Stomach (tissue), 9 donors: ENCODE data around the gene KIAA1217. TPM values are rescaled to one million over a fixed set of nuclear protein-coding genes. Genes with fewer than 3 reads are reported as not detected.

Experiments
- DNase-seq, 2 donors: peaks; one replicate each; pipeline versions ENCODE4 v3.0.0 to v3.0.0-alpha.2; 2013 to 2019
- H3K27ac ChIP-seq, 5 donors: fragments of 200-600 bp in 4 of 5; sonication (generic) in 4 of 5; one replicate each; pipeline ENCODE4 v1.5.1; 2013 to 2019; ENCODE audit warnings: mild to moderate bottlenecking in 1 of 5, moderate library complexity in 1 of 5
- H3K27me3 ChIP-seq, 3 donors: fragments of 200-600 bp; sonication (generic); one replicate each; pipeline ENCODE4 v1.5.1; 2017 to 2019; ENCODE audit warnings: mixed run types in 1 of 3
- H3K36me3 ChIP-seq, 4 donors: fragments of 200-600 bp; sonication (generic); 1 replicate in 3 of 4; 2 replicates in 1 of 4; pipeline ENCODE4 v1.5.1; 2016 to 2019
- H3K4me1 ChIP-seq, 4 donors: fragments of 200-600 bp; sonication (generic); one replicate each; pipeline ENCODE4 v1.5.1; 2016 to 2019
- H3K4me3 ChIP-seq, 4 donors: fragments of 200-600 bp; sonication (generic) in 3 of 4; one replicate each; pipeline ENCODE4 v1.5.1; 2016 to 2019; ENCODE audit warnings: mild to moderate bottlenecking in 1 of 4
- H3K9me3 ChIP-seq, 4 donors: fragments of 200-600 bp; sonication (generic); one replicate each; pipeline ENCODE4 v1.5.1; 2016 to 2019
- EP300 ChIP-seq: sonication (generic); formaldehyde crosslinking; IDR thresholded peaks from one replicate; pipeline ENCODE4 v1.6.1; 2017; ENCODE audit warnings: antibody characterized with exemption
- POLR2A ChIP-seq, 4 donors: fragments of 450-650 bp; IDR thresholded peaks; one replicate each; pipeline ENCODE4 v1.6.1; 2016; ENCODE audit warnings: antibody characterized with exemption in 4 of 4, control low read depth in 2 of 4, mild to moderate bottlenecking in 1 of 4, moderate library complexity in 1 of 4
- POLR2AphosphoS5 ChIP-seq, 3 donors: sonication (generic); formaldehyde crosslinking; IDR thresholded peaks; one replicate each; pipeline ENCODE4 v1.6.1; 2016; ENCODE audit warnings: antibody characterized with exemption in 3 of 3
- WGBS, 5 donors: extraction: QIAGEN DNeasy Blood & Tissue Kit in 3 of 5; methylation state at CpG; one replicate each; pipeline versions ENCODE4 v1.1.5 to v1.1.7; 2013 to 2018; 5-methylcytosine and 5-hydroxymethylcytosine counted together
- intact Hi-C: fragments of 100-400 bp; cut with DNase I; formaldehyde crosslinking; loops from one replicate; pipeline ENCODE4 v1.15.1; 2023; ENCODE audit warnings: low total_unique reads
- polyA plus RNA-seq, 3 donors: library from polyadenylated mRNA; stranded (reverse); fragments of 200-250 nt; gene quantifications; one replicate each; pipeline ENCODE4 v1.2.3, GENCODE V29; 2013
- total RNA-seq, 5 donors: library from RNA; depleted of rRNA; stranded (reverse); fragments of >200 nt; gene quantifications; one replicate each; pipeline versions ENCODE4 v1.1.0 to v1.2.3, GENCODE V29; 2014 to 2016
- TF ChIP-seq, protein P1 (sequence below), 7 experiments: fragments of 450-650 bp in 4 of 7; fragments of 200-600 bp in 3 of 7; sonication (generic) in 3 of 7; IDR thresholded peaks; one replicate each; pipeline ENCODE4 v1.5.1; 2016 to 2019; ENCODE audit warnings: antibody characterized with exemption in 7 of 7, control low read depth in 2 of 7, mild to moderate bottlenecking in 1 of 7
- donor health status: healthy with polysubstance abuse.
- donor health status: Bipolar disorder and iron deficiency.
- donor health status: healthy.

Gene KIAA1217
- total and polyA plus RNA-seq, 8 donors, result 6.2 to 112 (median 24.6) TPM

- intact Hi-C loops, result no loop called here
- no peak for DNase-seq
- TF ChIP-seq POLR2A (IDR thresholded peaks at IDR 0.05), result no peak
- no peak for TF ChIP-seq POLR2AphosphoS5 (IDR thresholded peaks at IDR 0.05)
- TF ChIP-seq, protein P1, sequence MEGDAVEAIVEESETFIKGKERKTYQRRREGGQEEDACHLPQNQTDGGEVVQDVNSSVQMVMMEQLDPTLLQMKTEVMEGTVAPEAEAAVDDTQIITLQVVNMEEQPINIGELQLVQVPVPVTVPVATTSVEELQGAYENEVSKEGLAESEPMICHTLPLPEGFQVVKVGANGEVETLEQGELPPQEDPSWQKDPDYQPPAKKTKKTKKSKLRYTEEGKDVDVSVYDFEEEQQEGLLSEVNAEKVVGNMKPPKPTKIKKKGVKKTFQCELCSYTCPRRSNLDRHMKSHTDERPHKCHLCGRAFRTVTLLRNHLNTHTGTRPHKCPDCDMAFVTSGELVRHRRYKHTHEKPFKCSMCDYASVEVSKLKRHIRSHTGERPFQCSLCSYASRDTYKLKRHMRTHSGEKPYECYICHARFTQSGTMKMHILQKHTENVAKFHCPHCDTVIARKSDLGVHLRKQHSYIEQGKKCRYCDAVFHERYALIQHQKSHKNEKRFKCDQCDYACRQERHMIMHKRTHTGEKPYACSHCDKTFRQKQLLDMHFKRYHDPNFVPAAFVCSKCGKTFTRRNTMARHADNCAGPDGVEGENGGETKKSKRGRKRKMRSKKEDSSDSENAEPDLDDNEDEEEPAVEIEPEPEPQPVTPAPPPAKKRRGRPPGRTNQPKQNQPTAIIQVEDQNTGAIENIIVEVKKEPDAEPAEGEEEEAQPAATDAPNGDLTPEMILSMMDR (IDR thresholded peaks at IDR 0.05), result no peak
- no peak for TF ChIP-seq EP300
- Histone ChIP-seq H3K4me3 (no peak overlapping the region), H3K27ac (no peak overlapping the region), H3K4me1 (peaks cover 0 to 11% (median 7%) of the 10 kb centered on the region in 4 donors), H3K9me3 (no peaks in the 10 kb centered on the region), H3K27me3 (no peaks in the 10 kb centered on the region), H3K36me3 (peaks cover 0 to 6% (median 0%) of the 10 kb centered on the region in 4 donors)
- WGBS, 5 donors, result 87 to 96% (median 94%) methylated on average over 5 of the region's 5 CpGs
Observed at GRCh38 chr10:24430591-24430990, 221.7 kb downstream of the KIAA1217 start.

DNA sequence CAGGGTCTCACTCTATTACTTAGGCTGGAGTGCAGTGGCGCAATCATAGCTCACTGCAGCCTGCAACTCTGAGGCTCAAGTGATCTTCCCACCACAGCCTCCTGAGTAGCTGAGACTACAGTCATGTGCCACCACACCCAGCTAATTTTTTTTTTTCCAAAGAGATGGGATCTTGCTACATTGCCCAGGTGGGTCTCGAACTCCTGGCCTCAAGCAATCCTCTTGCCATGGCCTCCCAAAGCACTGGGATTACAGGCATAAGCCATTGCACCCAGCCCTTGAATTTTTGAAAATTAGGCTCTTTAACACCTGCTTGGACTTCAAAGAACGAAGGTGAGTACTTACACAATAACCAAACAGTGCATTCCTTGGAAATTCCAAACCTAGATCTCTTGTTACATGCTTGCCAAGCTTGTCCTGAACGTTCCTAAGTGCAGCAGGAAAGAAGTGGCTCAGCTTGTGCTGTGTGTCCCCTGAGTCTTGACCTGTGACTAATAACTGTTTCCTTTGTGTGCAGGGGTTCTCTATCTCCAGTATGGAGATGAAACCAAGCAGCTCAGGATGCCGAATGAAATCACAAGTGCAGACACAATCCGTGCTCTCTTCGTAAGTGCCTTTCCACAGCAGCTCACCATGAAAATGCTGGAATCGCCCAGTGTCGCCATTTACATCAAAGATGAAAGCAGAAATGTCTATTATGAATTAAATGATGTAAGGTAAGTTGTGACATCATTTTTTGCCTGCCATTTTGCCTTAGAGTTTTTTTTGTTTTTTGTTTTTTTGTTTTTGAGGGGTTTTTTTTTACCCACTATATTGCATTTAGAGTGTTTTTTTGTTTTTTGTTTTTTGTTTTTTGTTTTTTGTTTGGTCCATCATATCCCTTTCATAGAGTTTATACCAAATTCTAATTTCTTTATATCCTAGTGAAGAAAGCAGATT, 223.8 kb downstream of the KIAA1217 start:
- TF ChIP-seq, protein P1 (IDR thresholded peaks at IDR 0.05), result no peak
- TF ChIP-seq EP300 (no peak), POLR2A (IDR thresholded peaks at IDR 0.05) (no peak), POLR2AphosphoS5 (IDR thresholded peaks at IDR 0.05) (no peak)
- H3K36me3 ChIP-seq, result peaks cover 0 to 6% (median 0%) of the 10 kb centered on the region in 4 donors
- WGBS, 5 donors, result 69 to 81% (median 79%) methylated on average over 9 of the region's 9 CpGs
- no peaks in the 10 kb centered on the region for H3K9me3 ChIP-seq
- no peak overlapping the region for H3K27ac ChIP-seq
- no peaks in the 10 kb centered on the region for H3K27me3 ChIP-seq
- intact Hi-C loops, result no loop called here
- peaks cover 0 to 12% (median 4%) of the 10 kb centered on the region in 4 donors for H3K4me1 ChIP-seq
- no peak overlapping the region for H3K4me3 ChIP-seq
- DNase-seq, result no peak

GRCh38 chr10:24433705-24434104, 224.8 kb downstream of the KIAA1217 start:
- Histone ChIP-seq H3K4me3 (no peak overlapping the region), H3K27me3 (no peaks in the 10 kb centered on the region), H3K9me3 (no peaks in the 10 kb centered on the region), H3K4me1 (peaks cover 0 to 6% (median 0%) of the 10 kb centered on the region in 4 donors), H3K36me3 (peaks cover 0 to 6% (median 0%) of the 10 kb centered on the region in 4 donors), H3K27ac (no peak overlapping the region)
- intact Hi-C loops, result no loop called here
- no peak for DNase-seq
- WGBS, 5 donors, result 91 to 99% (median 96%) methylated on average over 3 of the region's 3 CpGs
- TF ChIP-seq, protein P1 (IDR thresholded peaks at IDR 0.05), result no peak
- TF ChIP-seq EP300 (no peak), POLR2AphosphoS5 (IDR thresholded peaks at IDR 0.05) (no peak)

DNA sequence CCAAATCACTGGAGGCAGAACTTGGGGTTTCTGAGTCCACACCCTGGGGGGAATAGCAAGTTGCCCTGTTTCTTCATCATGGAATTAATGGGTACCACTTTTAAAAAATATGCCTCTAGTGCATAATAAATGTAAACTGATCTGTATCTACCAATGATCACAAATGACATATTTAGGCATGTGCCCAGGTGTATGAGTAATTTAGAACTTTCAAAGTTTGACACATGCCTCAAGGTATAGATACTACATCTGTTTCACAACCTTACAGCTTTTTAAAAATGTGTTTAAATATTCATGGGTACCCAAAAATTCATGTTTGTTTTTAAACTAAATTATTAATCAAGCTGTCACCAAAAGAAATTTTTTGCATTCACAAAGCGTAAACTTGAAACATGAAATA, 226.0 kb downstream of the KIAA1217 start:
- intact Hi-C loops, result no loop called here
- Histone ChIP-seq H3K4me1 (peaks cover 0 to 6% (median 0%) of the 10 kb centered on the region in 4 donors), H3K27ac (no peak overlapping the region), H3K9me3 (no peaks in the 10 kb centered on the region), H3K36me3 (peaks cover 0 to 6% (median 0%) of the 10 kb centered on the region in 4 donors), H3K27me3 (no peaks in the 10 kb centered on the region), H3K4me3 (no peak overlapping the region)
- WGBS, 5 donors, result 91 to 98% (median 95%) methylated on average over 1 of the region's 1 CpG
- TF ChIP-seq POLR2AphosphoS5 (IDR thresholded peaks at IDR 0.05) (no peak), POLR2A (IDR thresholded peaks at IDR 0.05) (no peak), EP300 (no peak)
- TF ChIP-seq, protein P1 (IDR thresholded peaks at IDR 0.05), result no peak
- no peak for DNase-seq
